Lung (tissue), 12 donors: ENCODE data around the gene PPP1R1C. TPM values are rescaled to one million over a fixed set of nuclear protein-coding genes. Genes with fewer than 3 reads are reported as not detected.

Source experiments
- ATAC-seq: fragments of 200-7000 bp; cut with Tn5 transposase; one replicate; pipeline ENCODE4 v1.9.1; 2020; ENCODE audit warnings: moderate number of reproducible peaks; ENCODE audit not compliant: insufficient read depth, low FRiP score
- DNase-seq, 3 donors: peaks; one replicate each; pipeline ENCODE4 v3.0.0-alpha.2; 2013 to 2017
- H3K27ac ChIP-seq, 2 donors: one replicate each; pipeline ENCODE4 v1.5.1; 2013; ENCODE audit warnings: mild to moderate bottlenecking in 2 of 2, moderate library complexity in 2 of 2, control low read depth in 1 of 2, inconsistent platforms in 1 of 2, low read depth in 1 of 2, low read length in 1 of 2
- H3K27me3 ChIP-seq, 3 donors: one replicate each; pipeline ENCODE4 v1.5.1; 2013; ENCODE audit warnings: low read length in 2 of 3; ENCODE audit not compliant: control insufficient read depth in 3 of 3, insufficient read depth in 3 of 3
- H3K36me3 ChIP-seq, 4 donors: one replicate each; pipeline ENCODE4 v1.5.1; 2013; ENCODE audit warnings: low read length in 4 of 4, mild to moderate bottlenecking in 1 of 4, moderate library complexity in 1 of 4; ENCODE audit not compliant: control insufficient read depth in 4 of 4, insufficient read depth in 4 of 4
- H3K4me1 ChIP-seq, 5 donors: one replicate each; pipeline ENCODE4 v1.5.1; 2013; ENCODE audit warnings: low read length in 5 of 5, mild to moderate bottlenecking in 2 of 5, moderate library complexity in 1 of 5; ENCODE audit not compliant: control insufficient read depth in 5 of 5, insufficient read depth in 5 of 5
- H3K4me3 ChIP-seq: one replicate; pipeline ENCODE4 v1.5.1; 2013; ENCODE audit warnings: mild to moderate bottlenecking, control low read depth, moderate library complexity
- H3K9ac ChIP-seq, 2 donors: one replicate each; pipeline ENCODE4 v1.5.1; 2013; ENCODE audit warnings: low read length in 2 of 2, control low read depth in 1 of 2; ENCODE audit not compliant: insufficient read depth in 1 of 2
- H3K9me3 ChIP-seq, 4 donors: one replicate each; pipeline ENCODE4 v1.5.1; 2013; ENCODE audit warnings: low read length in 3 of 4, mild to moderate bottlenecking in 1 of 4, moderate library complexity in 1 of 4; ENCODE audit not compliant: control insufficient read depth in 4 of 4, insufficient read depth in 3 of 4
- WGBS, 2 donors: extraction: QIAGEN DNeasy Blood & Tissue Kit; methylation state at CpG; one replicate each; pipeline ENCODE4 v1.1.7; 2013; 5-methylcytosine and 5-hydroxymethylcytosine counted together
- polyA plus RNA-seq, 2 donors: library from polyadenylated mRNA; stranded (reverse); fragments of 200-250 nt; gene quantifications; one replicate each; pipeline ENCODE4 v1.2.1, GENCODE V29; 2013
- total RNA-seq, 2 donors: library from RNA; depleted of rRNA in 1 of 2; stranded (reverse); fragments of >200 nt in 1 of 2; gene quantifications; one replicate each; pipeline ENCODE4 v1.2.1, GENCODE V29; 2014 to 2021
- TF ChIP-seq, protein P1 (sequence below): IDR thresholded peaks from 2 replicates; pipeline ENCODE4 v1.5.1; 2012; ENCODE audit warnings: mild to moderate bottlenecking; ENCODE audit errors: control extremely low read depth, extremely low read depth
- donor health status: control.
- donor health status: control.
- donor health status: Bipolar disorder and iron deficiency.
- donor health status: healthy.
- donor health status: DM: yes; HTN: yes; CAD: no.

PPP1R1C gene
- total and polyA plus RNA-seq, 4 donors: 1.2 to 6.3 (median 4.5) TPM

DNA sequence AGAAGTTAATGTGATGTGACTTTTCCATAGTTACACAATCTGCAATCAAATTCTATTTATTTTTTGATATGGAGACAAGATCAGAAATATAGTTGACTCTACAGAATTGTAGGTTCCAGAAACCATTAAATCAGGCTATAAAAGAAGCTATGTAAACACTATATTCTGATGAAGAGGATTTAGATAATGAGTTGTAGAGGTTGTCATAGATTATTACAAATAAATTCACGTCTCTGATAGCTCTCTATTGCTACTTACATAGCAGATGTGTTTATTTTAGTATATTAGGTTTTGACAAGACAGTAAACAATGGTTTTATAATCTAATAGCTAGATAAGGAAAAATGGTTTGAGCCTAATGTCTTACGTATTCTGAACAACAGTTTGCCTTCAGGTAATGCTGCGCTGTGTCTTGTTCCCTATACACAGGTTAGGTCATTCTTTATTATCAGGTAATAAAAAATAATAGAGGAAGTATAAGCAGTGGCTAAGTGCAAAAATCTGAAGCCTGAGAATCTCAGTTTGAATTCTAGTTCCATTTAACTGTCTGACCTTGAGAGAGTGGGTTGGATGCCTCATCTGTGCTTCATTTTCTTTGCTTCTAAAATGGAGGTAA, 93.4 kb downstream of the PPP1R1C start:
- ATAC-seq: no peak

DNA sequence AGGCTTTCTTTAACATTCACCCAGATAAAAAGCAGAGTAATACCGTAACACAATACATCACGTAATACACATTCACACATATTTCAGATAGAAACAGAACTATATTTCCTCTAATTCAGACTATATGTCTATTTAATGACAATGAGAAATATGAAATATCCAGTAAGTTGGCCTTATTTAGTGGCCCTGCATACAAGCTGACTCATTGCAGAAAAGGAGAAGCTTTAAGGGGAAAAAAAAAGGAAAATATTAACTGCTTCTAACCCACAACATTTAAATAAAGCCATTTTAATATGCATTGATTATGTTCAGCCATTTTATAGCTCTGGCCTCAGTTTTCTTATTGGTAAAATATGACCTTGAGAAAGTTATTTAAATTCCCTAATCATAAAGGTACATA, 94.8 kb downstream of the PPP1R1C start:
- H3K27ac ChIP-seq: no peak overlapping the region
- DNase-seq (no peak), ATAC-seq (no peak)
- H3K9me3 ChIP-seq: no peaks in the 10 kb centered on the region
- 52 to 76% methylated on average over 2 of the region's 2 CpGs for WGBS, 2 donors
- TF ChIP-seq, protein P1, sequence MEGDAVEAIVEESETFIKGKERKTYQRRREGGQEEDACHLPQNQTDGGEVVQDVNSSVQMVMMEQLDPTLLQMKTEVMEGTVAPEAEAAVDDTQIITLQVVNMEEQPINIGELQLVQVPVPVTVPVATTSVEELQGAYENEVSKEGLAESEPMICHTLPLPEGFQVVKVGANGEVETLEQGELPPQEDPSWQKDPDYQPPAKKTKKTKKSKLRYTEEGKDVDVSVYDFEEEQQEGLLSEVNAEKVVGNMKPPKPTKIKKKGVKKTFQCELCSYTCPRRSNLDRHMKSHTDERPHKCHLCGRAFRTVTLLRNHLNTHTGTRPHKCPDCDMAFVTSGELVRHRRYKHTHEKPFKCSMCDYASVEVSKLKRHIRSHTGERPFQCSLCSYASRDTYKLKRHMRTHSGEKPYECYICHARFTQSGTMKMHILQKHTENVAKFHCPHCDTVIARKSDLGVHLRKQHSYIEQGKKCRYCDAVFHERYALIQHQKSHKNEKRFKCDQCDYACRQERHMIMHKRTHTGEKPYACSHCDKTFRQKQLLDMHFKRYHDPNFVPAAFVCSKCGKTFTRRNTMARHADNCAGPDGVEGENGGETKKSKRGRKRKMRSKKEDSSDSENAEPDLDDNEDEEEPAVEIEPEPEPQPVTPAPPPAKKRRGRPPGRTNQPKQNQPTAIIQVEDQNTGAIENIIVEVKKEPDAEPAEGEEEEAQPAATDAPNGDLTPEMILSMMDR: no peak
- H3K4me3 ChIP-seq: no peak overlapping the region
- H3K27me3 ChIP-seq: no peaks in the 10 kb centered on the region
- H3K36me3 ChIP-seq: no peaks in the 10 kb centered on the region
- H3K9ac ChIP-seq: no peak overlapping the region
- peaks cover 0 to 16% (median 0%) of the 10 kb centered on the region in 5 donors for H3K4me1 ChIP-seq

More for the DNA sequence above, 93.4 kb downstream of the PPP1R1C start:
- WGBS, 2 donors: 68 to 79% methylated on average over 3 of the region's 3 CpGs
- Histone ChIP-seq H3K9ac (no peak overlapping the region), H3K4me3 (no peak overlapping the region), H3K4me1 (peaks cover 0 to 16% (median 0%) of the 10 kb centered on the region in 5 donors), H3K36me3 (no peaks in the 10 kb centered on the region), H3K27me3 (no peaks in the 10 kb centered on the region), H3K9me3 (no peaks in the 10 kb centered on the region), H3K27ac (no peak overlapping the region)
- TF ChIP-seq, protein P1: no peak
- DNase-seq: no peak

DNA sequence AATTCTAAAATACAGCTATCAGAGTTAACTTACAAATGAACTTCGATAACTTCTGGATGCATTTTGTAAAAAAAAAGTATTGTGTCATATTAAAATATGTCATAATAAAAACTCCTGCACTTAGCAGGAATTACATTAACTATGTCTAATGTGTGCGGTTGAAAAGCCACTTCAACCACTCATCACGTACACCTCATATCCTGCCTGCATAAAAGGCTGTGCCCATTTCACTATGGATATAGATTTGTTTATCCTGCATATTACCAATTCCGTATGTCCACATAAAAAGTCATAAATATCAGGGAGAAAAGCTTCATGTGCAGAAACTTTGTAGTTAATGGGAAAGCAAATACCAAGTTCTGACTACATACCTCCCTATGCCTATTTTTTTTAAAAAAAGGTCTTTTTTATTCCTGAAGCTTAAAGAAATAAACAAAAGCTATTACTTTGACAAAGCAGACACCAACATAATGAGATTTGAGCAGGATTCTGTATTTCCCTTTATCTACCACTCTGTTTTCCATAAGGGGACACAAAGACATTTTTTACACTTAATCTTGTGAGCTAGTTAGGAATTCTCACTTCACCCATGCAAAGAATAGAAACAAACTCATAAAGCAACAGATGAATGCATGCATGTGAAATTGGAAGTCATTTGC, 96.1 kb downstream of the PPP1R1C start:
- no peak for DNase-seq
- H3K4me1 ChIP-seq: peaks cover 0 to 16% (median 0%) of the 10 kb centered on the region in 5 donors
- no peaks in the 10 kb centered on the region for H3K9me3 ChIP-seq
- H3K27ac ChIP-seq: no peak overlapping the region
- no peak overlapping the region for H3K4me3 ChIP-seq
- H3K9ac ChIP-seq: no peak overlapping the region
- ATAC-seq: no peak
- no peaks in the 10 kb centered on the region for H3K36me3 ChIP-seq
- no peaks in the 10 kb centered on the region for H3K27me3 ChIP-seq
- 17 to 54% methylated on average over 4 of the region's 4 CpGs for WGBS, 2 donors
- TF ChIP-seq, protein P1: no peak
